DMS53 treated with DMSO at 0.1 percent for 48 hours (cell line): Measurements from ENCODE around the gene WBP4.
"Not testable (repeated sequence)": the region's sequence is repeated elsewhere in the genome, so short reads cannot be mapped to it uniquely, and the experiment has no call there.

Experiments
- DNase-seq: peaks from one replicate; lab custom pipeline; 2025; ENCODE audit not compliant: unreplicated experiment; lab: John Stamatoyannopoulos, UW

WBP4 gene

GRCh38 chr13:41075485-41075884 is 14.2 kb downstream of the WBP4 start:
- DNase-seq, result no peak

DNA sequence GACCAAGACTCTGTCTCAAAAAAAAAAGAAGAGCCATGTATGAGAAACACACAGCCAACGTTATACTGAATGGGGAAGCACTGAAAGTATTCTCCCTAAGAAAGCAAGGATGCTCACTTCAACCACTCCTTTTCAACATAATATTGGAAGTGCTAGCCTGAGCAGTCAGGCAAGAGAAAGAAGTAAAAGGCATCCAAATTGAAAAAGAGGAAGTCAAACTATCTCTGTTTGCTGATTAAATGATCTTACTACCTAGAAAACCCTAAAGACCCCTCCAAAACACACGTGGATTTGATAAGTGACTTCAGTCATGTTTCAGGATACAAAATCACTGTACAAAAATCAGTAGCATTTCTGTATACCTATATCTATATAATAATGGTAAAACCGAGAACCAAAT is 16.2 kb downstream of the WBP4 start:
- DNase-seq, result no peak

DNA sequence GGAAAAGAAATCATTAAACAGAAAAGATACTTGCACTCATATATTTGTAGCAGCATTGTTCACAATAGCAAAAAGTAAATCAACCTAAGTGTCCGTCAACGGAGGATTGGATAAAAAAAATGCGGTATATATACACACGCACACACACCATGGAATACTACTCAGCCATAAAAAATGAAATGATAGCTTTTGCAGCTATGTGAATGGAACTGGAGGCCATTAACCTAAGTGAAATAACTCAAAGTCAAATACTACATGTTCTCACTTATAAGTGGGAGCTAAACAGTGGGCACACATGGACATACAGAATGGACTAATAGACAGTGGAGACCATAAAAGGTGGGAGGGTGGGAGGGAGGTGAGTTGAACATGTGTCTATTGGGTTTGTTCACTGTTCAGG is 18.4 kb downstream of the WBP4 start:
- DNase-seq, result no peak

- DNase-seq, result no peak
Observed at GRCh38 chr13:41085961-41086585, 24.8 kb downstream of the WBP4 start.

GRCh38 chr13:41095681-41096080 is 34.4 kb downstream of the WBP4 start:
- not testable (repeated sequence) for DNase-seq

DNA sequence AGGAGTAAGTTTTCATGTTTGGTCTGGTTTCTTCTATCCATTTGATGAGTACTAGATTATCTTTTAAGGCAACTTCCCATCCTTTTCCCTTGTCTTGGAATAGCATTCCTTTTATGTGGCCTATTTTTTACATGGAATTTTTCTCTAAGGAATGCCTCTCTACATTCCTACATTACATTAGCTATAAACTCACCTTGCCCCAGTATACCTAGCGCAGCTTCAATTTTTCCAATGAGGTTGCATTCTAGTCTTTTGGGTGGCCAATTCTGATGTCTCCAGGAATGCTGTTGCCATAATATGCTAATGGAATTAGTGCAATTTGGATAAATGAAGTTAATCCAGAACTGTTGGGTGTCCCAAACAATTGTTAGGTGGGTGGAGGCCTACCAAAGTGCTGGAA is 37.5 kb downstream of the WBP4 start:
- no peak for DNase-seq

- DNase-seq, result no peak
Observed at GRCh38 chr13:41099986-41100385, 38.7 kb downstream of the WBP4 start.

GRCh38 chr13:41107104-41107571 is 45.8 kb downstream of the WBP4 start:
- no peak for DNase-seq

DNA sequence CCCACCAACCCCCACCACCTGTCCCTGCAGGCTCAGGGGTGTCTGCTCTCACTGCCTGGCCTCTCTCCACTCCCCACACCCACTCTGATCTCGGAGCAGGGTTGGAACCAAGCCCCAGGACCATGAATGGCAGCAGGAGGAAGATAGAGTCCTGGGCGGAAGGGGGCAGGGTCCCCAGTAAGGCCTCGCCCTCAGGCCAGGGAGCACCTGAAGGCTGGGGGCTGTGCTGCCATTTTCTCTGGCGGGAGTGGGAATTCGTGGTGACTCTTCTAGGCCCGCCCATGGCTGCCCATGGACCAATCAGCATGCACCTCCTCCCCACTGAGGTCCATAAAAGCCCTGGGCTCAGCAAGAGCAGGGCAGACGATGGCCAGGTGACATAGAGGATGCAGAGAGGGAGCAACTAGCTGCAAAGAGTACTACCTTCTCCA is 46.3 kb downstream of the WBP4 start:
- no peak for DNase-seq

GRCh38 chr13:41111454-41111853 is 50.1 kb downstream of the WBP4 start:
- no peak for DNase-seq

GRCh38 chr13:41117869-41118268 is 56.6 kb downstream of the WBP4 start:
- no peak for DNase-seq

DNA sequence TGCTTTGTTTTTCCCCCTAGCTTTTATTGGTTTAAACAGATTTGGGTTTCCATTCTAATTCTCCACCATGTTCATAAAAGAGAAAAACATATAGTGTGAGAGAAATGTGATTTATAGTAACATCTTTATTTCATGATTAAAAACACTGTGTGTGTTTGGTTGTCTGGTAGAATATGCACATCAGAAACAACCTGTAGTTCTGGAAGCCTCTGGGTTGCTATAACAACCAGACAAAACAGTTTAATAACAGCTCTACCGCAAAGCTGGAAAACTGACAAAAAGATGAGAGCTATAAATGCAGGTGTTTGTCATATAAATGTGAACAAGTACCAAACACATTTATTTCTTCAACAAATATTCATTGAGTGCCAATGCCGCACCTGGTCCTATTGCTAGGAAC is 61.5 kb downstream of the WBP4 start:
- no peak for DNase-seq

GRCh38 chr13:41127701-41128100 is 66.4 kb downstream of the WBP4 start:
- no peak for DNase-seq

DNA sequence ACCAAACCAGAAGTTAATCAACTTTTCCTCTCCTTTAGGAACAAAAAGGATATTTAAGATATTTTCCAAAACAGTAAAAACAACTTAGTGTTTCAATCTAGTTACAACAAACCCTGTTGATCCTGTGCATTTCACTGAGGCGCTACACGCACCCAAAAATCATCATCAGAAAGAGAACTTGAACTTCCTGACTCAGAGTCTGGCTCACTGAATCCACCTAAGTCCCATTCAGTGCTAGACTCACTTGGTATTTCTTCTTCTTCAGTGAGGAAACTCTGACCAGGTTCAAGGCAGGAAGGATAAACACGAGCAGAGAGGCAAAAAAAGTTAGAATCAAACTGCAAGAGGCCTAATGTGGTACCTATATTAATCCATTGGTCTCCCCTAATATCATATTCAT is 69.0 kb downstream of the WBP4 start:
- no peak for DNase-seq

GRCh38 chr13:41131189-41131588 is 69.9 kb downstream of the WBP4 start:
- DNase-seq, result not testable (repeated sequence)

DNA sequence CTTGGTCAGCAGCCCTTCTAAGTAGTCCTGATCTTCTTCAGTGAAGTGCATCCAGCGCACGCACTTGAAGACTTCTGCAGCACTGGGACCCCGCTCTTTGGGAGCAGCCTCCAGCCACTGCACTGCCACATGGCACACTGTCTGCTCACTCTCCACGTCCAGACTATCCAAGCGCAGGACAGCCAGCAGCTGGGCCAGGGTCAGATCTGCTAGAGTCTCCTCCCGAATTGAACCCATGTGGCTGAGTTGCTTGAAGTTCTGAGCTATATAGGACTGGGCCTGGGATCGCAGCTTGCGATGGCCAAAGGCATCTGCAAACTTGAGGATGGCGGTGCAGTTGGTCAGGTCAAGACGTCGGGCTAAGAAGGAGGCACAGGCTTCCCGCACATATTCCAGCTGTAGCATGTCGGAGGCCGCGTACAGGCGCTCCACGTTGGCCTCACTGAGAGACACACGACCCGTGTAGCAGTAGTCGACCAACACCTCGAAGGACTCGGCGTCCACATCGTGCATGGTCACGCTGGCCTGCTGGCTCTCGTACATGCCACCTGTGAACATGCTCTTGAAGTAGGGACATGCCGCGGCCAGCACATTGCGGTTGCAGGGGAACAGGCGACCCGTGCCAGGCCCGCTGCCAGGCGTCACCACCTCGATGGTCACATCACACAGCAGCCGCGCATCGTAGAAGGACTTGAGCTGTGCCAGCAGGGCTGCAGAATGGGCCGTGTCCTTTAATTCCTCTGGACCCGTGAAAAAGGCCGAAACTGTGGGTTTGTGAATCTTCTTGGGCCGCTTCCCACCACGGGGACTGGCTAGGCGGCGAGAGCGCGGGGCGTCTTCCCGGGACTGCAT is 70.6 kb downstream of the WBP4 start:
- DNase-seq, result not testable (repeated sequence)

DNA sequence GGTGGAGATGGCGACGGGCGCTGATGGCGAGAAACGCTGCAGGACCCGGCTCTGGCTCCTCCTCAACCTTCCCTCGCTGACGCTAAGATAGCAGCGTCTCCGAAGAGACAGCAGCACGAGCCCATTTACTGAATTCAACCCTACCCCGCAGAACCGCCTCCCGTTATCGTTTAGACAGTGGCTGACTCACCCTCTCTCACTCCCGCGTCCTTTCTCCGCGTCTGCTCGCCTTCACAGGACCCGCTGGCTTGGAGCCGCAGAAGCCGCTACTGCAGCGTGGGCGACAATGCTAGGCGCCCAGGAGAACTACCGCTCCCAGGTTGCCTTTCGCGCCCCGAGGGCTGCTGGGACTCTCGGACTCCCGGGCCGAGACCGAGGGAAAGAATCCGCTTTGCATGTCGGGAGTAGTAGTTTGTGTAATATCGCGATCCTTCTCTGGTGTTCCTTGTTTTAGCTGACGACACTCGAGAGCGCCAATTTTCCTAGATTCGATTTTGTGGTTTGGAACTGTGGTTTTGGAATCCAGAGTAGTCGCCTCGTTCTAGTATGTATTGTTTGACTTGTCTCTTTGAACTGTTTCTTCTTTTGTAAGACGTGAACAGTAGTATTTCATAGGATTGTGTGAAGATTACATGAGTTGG is 71.3 kb downstream of the WBP4 start, which contains the start of gene KBTBD6:
Gene KBTBD6, minus strand, starts transcription at position 291 of the 641 bp plus-strand sequence. CDS start 291 bp downstream, outside the sequence.
- DNase-seq, result peak; percentile 91
